ENCODE results near the gene GRHL1.

GRHL1 gene

GRCh38 chr2:10007921-10008808 lies 56.7 kb downstream of the GRHL1 start:
- no peaks in the 10 kb centered on the region for H3F3A ChIP-seq (ENCODE audit: control insufficient read depth, insufficient read depth)
- H3K4me1 ChIP-seq (ENCODE audit: control insufficient read depth, low read length): no peaks in the 10 kb centered on the region
- H3K4me3 ChIP-seq (ENCODE audit: low read length): no peak overlapping the region
- no peak overlapping the region for H3K27ac ChIP-seq (ENCODE audit: low read depth, low read length)
- H3K9me3 ChIP-seq (ENCODE audit: control insufficient read depth, insufficient read depth, low read length): peaks cover 18% of the 10 kb centered on the region; the same call in 1 of the 2 replicates
- no peak overlapping the region for H3K4me2 ChIP-seq (ENCODE audit: low read length)
- TF ChIP-seq EZH2phosphoT487 (IDR thresholded peaks at IDR 0.05; ENCODE audit: borderline replicate concordance, low read length) (no peak), CTCF (IDR thresholded peaks at IDR 0.05; ENCODE audit: low read depth, low read length, poor library complexity, severe bottlenecking) (no peak)
- H3K79me2 ChIP-seq (ENCODE audit: control insufficient read depth, low read length): no peaks in the 10 kb centered on the region
- H3K36me3 ChIP-seq (ENCODE audit: control insufficient read depth, low read length): no peaks in the 10 kb centered on the region
- no peaks in the 10 kb centered on the region for H3K27me3 ChIP-seq (ENCODE audit: control insufficient read depth, low read length)
- H4K20me1 ChIP-seq (ENCODE audit: control insufficient read depth, insufficient read depth, low read depth, low read length): no peaks in the 10 kb centered on the region
- H3K9me2 ChIP-seq (replicated peaks; ENCODE audit: control insufficient read depth, low read length): no peaks in the 10 kb centered on the region

GRCh38 chr2:10008809-10009176 lies 57.3 kb downstream of the GRHL1 start:
- Histone ChIP-seq H3K36me3 (ENCODE audit: control insufficient read depth, low read length) (no peaks in the 10 kb centered on the region), H3K4me1 (ENCODE audit: control insufficient read depth, low read length) (no peaks in the 10 kb centered on the region), H3K9me2 (replicated peaks; ENCODE audit: control insufficient read depth, low read length) (no peaks in the 10 kb centered on the region), H3K27me3 (ENCODE audit: control insufficient read depth, low read length) (no peaks in the 10 kb centered on the region), H3K79me2 (ENCODE audit: control insufficient read depth, low read length) (no peaks in the 10 kb centered on the region), H3K4me3 (ENCODE audit: low read length) (no peak overlapping the region), H3K27ac (ENCODE audit: low read depth, low read length) (no peak overlapping the region), H3K4me2 (ENCODE audit: low read length) (no peak overlapping the region), H3K9me3 (ENCODE audit: control insufficient read depth, insufficient read depth, low read length) (peaks cover 20% of the 10 kb centered on the region; the same call in 1 of the 2 replicates), H3F3A (ENCODE audit: control insufficient read depth, insufficient read depth) (no peaks in the 10 kb centered on the region), H4K20me1 (ENCODE audit: control insufficient read depth, insufficient read depth, low read depth, low read length) (no peaks in the 10 kb centered on the region)
- no peak for TF ChIP-seq EZH2phosphoT487 (IDR thresholded peaks at IDR 0.05; ENCODE audit: borderline replicate concordance, low read length)
- no peak for TF ChIP-seq CTCF (IDR thresholded peaks at IDR 0.05; ENCODE audit: low read depth, low read length, poor library complexity, severe bottlenecking)

GRCh38 chr2:10009271-10009810 lies 57.8 kb downstream of the GRHL1 start:
- H4K20me1 ChIP-seq (ENCODE audit: control insufficient read depth, insufficient read depth, low read depth, low read length): no peaks in the 10 kb centered on the region
- TF ChIP-seq CTCF (IDR thresholded peaks at IDR 0.05; ENCODE audit: low read depth, low read length, poor library complexity, severe bottlenecking): no peak
- TF ChIP-seq EZH2phosphoT487 (IDR thresholded peaks at IDR 0.05; ENCODE audit: borderline replicate concordance, low read length): no peak

More at GRCh38 chr2:10009271-10009810, 57.8 kb downstream of the GRHL1 start:
- no peak overlapping the region for H3K4me2 ChIP-seq (ENCODE audit: low read length)
- no peaks in the 10 kb centered on the region for H3K36me3 ChIP-seq (ENCODE audit: control insufficient read depth, low read length)
- no peaks in the 10 kb centered on the region for H3K4me1 ChIP-seq (ENCODE audit: control insufficient read depth, low read length)
- no peaks in the 10 kb centered on the region for H3K9me2 ChIP-seq (replicated peaks; ENCODE audit: control insufficient read depth, low read length)
- H3K79me2 ChIP-seq (ENCODE audit: control insufficient read depth, low read length): no peaks in the 10 kb centered on the region
- H3K27me3 ChIP-seq (ENCODE audit: control insufficient read depth, low read length): no peaks in the 10 kb centered on the region
- H3K9me3 ChIP-seq (ENCODE audit: control insufficient read depth, insufficient read depth, low read length): peaks cover 25% of the 10 kb centered on the region; the same call in 1 of the 2 replicates
- H3K4me3 ChIP-seq (ENCODE audit: low read length): no peak overlapping the region
- H3K27ac ChIP-seq (ENCODE audit: low read depth, low read length): no peak overlapping the region
- H3F3A ChIP-seq (ENCODE audit: control insufficient read depth, insufficient read depth): no peaks in the 10 kb centered on the region
